Activated CD4-positive, CD25-positive, alpha-beta regulatory T cell treated with anti-CD3 and anti-CD28 coated beads, Interleukin-2, amount 50 U/mL, for 72 hours (primary cell): ENCODE data around the gene MED12.

Source experiments
- DNase-seq: peaks from one replicate; pipeline ENCODE4 v3.0.0; 2021

Gene MED12

GRCh38 chrX:71107762-71108360 is 10.5 kb upstream of the MED12 start:
- no peak for DNase-seq

DNA sequence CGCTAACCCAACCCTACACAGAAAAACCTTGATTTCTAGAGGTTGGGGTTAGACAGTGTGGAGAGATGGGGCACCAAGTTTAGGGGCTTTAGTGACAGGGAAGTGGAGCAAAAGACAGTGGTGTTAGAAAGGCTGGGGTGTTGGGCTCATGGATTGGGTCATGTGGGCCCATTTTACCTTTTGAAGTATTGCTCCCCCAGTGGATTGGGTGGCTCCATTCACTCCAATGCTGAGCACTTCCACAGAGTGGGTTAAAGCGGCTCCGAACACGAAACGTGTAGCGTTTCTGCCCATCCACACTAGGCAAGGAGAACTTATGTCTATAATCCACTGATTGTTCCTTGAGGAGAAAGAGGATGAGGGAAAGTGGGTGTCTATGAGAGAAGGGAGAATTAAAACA is 9.3 kb upstream of the MED12 start:
- no peak for DNase-seq

DNA sequence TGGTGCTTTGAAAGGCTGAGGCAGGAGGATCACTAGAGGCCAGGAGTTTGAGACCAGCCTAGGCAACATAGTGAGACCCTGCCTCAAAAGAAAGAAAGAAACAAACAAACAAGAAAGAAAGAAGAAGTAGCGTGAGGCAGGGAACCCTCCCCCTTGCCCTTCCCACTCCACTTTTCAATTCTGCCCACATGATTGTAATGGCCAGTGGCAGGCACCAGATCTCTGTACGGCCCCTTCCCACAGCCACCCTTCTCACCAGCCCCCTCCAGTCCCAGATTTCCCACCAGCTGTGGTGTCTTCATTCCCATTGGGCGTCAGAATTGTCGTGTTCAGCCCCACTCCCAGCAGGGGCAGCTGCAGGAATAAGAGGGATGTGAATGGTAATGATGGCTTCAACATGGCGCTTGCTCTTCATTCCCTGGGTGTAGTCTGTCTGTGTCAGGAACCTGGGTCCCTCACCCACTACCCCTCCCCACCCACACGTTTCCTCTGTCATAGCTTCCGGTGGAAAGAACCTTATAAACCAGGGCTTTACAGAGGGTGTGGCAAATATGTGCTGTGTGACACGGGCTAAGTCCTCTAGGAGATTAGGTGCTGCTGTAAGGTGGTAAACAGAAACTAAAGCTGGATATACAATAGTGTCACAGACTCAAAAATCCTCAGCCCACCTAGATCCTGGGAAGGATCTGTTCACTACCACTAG is 7.1 kb upstream of the MED12 start, which contains the start of gene IL2RG:
IL2RG (minus strand) TSS at position 437 of the 703 bp plus-strand sequence; CDS start at position 399, 38 bp downstream.
- DNase-seq: peak; percentile 61

DNA sequence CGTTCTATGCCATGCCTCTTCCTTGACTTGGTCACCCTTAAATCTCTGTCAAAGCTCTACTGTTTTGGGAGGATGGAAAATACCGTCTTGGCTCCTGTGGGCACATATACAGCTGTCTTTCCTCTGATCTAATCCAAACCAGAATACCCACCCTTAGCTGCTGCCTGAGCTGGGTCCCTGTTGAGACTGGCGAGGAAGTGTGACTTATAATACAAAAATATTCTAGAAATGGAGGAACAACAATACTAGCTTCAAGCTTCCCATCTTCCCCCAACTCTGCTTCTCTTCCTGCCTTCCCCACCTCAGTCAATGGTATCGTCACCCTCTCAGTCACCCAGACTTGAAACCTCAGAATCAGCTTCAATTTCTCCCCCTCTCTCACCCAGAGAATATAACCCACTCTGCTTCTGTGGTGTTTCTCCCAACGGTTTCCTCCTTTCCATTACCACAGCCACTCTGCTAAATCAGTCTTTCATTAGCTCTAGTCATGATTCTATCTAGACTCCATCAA is 6.4 kb upstream of the MED12 start:
- no peak for DNase-seq

GRCh38 chrX:71117358-71117757 is 1.0 kb upstream of the MED12 start:
- no peak for DNase-seq

GRCh38 chrX:71118985-71119535 is 664 bp downstream of the MED12 start:
- no peak for DNase-seq

DNA sequence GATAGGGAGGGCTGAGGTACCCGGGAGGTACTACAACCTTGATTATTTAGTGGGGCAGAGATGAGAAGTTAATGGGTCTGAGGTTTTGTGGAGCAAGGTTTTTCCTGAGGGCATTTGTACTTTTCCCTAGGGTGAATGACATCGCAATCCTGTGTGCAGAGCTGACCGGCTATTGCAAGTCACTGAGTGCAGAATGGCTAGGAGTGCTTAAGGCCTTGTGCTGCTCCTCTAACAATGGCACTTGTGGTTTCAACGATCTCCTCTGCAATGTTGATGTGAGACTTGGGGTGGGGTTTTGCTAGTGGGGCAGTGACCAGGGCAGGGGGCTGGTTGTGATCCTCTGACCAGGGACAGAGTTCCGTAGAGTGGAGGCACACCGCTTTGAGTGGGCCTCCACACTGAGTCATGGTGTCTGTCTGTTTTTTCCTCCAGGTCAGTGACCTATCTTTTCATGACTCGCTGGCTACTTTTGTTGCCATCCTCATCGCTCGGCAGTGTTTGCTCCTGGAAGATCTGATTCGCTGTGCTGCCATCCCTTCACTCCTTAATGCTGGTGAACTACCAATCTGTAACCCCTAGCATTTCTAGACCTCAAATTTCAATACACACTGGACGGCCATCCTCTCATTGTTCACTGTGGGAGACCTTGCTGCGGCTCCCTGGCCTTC is 9.9 kb downstream of the MED12 start:
- no peak for DNase-seq

DNA sequence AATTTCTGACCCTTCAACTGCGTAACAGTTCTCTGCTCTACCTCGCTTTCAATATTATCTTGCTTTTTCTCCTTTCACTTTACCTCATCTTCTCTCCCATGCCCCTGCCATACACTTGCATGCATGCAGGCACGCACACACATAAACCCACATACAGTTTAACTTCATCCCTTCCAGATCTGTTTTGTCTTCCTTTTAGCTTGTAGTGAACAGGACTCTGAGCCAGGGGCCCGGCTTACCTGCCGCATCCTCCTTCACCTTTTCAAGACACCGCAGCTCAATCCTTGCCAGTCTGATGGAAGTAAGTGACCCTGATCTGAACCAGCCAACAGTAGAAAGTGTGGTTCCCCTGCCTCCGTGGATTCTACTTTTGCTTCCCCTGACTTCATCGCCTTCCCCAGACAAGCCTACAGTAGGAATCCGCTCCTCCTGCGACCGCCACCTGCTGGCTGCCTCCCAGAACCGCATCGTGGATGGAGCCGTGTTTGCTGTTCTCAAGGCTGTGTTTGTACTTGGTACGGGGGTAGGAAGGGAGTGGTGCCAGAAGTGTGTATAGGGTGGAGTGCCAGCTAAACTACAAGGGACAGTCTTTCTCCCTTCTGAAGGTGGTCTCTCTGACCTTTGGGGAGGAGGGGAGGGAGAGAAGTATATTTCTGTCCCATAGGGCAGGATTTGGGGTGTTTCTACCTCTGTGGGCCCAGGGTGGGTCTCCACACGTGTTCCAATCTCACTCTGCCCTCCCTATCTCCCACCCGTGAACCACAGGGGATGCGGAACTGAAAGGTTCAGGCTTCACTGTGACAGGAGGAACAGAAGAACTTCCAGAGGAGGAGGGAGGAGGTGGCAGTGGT is 10.7 kb downstream of the MED12 start:
- DNase-seq: peak; percentile 75

DNA sequence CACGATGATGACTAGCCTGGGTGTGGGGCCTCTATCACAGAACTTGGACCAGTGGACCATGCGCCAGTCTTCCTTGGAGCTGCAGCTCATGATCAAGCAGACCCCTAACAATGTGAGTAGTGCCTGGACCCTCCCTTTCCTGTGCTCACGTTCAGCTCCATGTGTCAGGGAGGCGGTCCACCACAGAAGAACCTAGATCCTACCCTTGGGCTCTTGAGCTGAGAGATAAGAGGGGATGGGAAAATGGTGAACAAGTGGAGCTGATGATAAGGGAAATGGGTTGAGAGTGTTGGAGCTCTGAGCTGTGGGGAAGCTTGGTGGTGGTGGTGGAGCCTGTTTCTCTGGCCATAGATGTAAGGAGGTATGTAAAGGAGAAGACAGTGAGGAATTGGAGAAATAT is 13.1 kb downstream of the MED12 start:
- DNase-seq: no peak

GRCh38 chrX:71140440-71140839 is 22.0 kb downstream of the MED12 start:
- no peak for DNase-seq

- DNase-seq: no peak
Measured at GRCh38 chrX:71143508-71143907, 25.1 kb downstream of the MED12 start.

GRCh38 chrX:71144651-71145050 is 26.3 kb downstream of the MED12 start, which contains the start of gene NLGN3:
NLGN3 (plus strand) TSS chrX:71144841; CDS start chrX:71147750, 2,909 bp downstream.
- no peak for DNase-seq

DNA sequence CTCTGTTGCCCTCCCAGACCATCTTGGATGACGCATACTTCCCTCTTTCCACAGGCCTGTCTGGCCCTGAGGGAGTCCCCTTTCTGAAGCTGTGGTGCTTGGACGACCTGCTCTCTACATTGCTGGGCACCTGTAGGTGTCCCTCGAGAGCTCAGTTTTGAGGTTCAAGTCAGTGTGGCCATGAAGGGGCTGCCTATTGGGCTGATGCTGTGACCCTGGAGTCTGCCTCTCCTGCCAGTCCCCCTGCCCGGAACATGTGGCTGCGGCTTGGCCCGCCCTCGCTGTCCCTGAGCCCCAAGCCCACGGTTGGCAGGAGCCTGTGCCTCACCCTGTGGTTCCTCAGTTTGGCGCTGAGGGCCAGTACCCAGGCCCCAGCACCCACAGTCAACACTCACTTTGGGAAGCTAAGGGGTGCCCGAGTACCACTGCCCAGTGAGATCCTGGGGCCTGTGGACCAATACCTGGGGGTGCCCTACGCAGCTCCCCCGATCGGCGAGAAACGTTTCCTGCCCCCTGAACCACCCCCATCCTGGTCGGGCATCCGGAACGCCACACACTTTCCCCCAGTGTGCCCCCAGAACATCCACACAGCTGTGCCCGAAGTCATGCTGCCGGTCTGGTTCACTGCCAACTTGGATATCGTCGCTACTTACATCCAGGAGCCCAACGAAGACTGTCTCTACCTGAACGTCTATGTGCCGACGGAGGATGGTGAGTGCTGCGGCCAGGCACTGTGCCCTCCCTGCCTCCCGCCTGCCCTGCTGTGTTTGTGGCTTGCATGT is 29.3 kb downstream of the MED12 start:
- no peak for DNase-seq

DNA sequence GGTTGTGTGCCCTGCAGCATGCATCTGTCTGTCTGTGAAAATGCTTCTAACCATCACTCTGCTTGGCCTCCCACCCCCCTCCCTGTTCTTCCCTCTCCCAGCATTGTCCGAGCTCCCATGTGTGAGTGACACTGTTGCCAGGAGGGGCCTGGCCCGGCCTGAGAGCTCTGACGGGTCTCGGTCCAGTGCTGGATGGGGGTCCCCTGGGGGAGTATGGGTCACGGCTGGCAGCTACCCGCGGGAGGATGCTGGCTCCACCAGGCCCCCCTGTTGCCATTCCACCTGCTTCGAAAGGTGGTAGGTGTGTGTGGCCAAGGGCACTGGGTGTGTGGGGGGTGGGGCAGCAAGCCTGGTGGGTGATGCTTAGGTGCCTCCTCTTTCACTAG is 29.9 kb downstream of the MED12 start:
- DNase-seq: no peak

DNA sequence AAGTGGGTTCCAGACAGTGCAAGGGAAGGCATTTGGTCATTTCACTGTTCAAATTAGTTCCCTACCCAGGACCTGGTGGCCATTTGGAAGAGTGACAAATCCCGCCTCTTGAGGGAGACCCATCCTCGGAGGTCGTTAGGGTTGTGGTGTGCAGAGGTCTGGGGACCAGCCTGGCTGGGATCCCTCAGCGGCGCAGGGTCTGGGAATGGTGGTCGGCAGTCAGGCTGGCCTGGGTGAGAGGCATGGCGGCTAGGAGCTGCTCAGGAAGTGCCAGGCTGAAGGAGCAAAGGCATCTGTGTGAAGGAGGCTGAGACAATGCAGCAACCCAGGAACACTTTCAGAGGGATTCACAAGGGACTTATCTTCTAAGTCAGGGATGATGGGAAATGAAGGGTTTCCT is 33.0 kb downstream of the MED12 start:
- DNase-seq: no peak

DNA sequence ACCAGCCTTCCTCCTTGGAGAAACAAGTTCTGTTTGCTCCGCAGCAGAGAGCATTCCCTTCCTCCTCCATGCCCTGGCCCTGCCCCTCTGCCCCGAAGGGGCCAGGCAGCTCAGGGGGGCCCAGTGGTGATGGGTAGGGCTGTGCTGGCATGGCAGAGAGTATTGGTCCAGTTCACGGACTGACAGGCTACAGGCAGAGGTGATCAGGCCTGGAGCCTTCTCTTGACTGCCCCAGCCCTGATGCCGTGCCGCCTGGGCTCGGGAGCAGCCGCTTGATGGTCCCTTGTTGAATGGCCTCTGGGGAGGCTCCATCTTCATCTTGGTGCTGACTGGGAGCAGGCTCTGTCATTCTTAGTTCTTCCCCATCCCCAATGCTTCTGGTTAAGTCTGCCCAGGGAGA is 35.8 kb downstream of the MED12 start:
- DNase-seq: no peak

DNA sequence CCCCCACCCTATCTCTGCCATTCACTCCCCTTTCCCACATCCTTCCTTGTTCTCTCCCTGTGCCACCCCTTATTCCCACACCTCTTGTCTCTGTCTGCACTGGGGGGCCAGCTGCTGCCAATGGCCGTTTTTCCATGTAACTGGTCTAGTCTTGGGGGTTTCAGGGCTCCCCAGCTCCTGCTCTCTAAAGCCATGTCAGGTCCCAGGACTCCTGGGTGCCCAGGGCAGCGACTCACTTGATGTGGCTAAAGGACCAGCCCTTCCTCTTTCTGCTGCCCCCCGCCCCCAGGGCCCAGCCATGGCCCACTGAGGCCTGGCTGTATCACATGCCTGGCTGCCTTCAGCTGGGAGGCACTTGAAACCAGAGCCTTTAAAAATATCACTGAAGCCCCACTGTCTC is 36.2 kb downstream of the MED12 start:
- no peak for DNase-seq

- DNase-seq: no peak
Measured at GRCh38 chrX:71158603-71159002, 40.2 kb downstream of the MED12 start.

- DNase-seq: no peak
Measured at GRCh38 chrX:71159335-71159734, 40.9 kb downstream of the MED12 start.

DNA sequence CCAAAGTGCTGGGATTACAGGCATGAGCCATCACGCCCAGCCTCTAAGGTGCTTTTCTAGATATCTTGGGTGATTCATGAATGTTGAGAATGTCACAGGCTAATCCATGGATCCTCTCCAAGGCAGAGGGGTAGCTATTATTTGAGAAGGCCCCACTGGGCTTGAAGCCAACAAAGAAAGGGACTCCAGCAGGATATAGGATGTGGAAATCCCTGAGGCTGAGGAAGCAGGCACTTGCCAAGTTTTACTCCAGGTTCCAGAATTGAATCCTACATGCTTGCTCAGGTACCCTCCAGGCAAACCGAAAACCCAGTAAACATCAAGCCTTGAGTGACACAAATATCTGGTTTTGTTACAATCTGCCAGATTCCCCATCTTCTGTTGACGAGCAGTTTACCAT is 42.1 kb downstream of the MED12 start:
- no peak for DNase-seq

- no peak for DNase-seq
Measured at GRCh38 chrX:71162981-71163380, 44.6 kb downstream of the MED12 start.

DNA sequence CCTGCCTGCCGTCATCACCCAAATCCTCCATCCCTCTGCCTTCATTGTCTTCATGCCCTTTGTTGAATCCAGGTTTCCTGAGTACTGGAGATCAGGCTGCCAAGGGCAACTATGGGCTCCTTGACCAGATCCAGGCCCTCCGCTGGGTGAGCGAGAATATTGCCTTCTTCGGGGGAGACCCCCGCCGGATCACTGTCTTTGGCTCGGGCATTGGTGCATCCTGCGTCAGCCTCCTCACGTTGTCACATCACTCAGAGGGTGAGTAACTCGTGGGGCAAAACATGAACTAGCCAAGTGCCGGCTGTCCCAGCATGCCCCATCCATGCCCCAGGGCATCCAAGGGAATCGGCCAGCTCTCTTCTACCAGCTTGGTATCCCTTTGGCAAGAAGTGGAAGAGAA is 45.7 kb downstream of the MED12 start:
- DNase-seq: no peak
